GM06990 (cell line): Measurements from ENCODE around the gene REM2.

Experiments used
- DNase-seq: peaks from one replicate; pipeline ENCODE4 v3.0.0-alpha.2; 2011; ENCODE audit not compliant: insufficient read length; ENCODE audit errors: extremely low read depth
- H3K27me3 ChIP-seq: replicated peaks from 2 replicates; pipeline ENCODE4 v1.6.0; 2011; ENCODE audit warnings: low read length; ENCODE audit not compliant: control insufficient read depth, insufficient read depth
- H3K36me3 ChIP-seq: 2 replicates; pipeline ENCODE4 v1.5.1; 2011; ENCODE audit warnings: low read length; ENCODE audit not compliant: control insufficient read depth, insufficient read depth
- H3K4me3 ChIP-seq: replicated peaks from 2 replicates; pipeline ENCODE4 v1.5.1; 2011; ENCODE audit warnings: low read depth, mild to moderate bottlenecking, control low read depth, low read length
- TF ChIP-seq, protein P1 (sequence below): IDR thresholded peaks from 2 replicates; pipeline ENCODE4 v1.5.1; 2011; ENCODE audit warnings: low read length, control low read depth, mild to moderate bottlenecking, inconsistent platforms; ENCODE audit not compliant: insufficient read depth, poor library complexity, severe bottlenecking

The REM2 gene

DNA sequence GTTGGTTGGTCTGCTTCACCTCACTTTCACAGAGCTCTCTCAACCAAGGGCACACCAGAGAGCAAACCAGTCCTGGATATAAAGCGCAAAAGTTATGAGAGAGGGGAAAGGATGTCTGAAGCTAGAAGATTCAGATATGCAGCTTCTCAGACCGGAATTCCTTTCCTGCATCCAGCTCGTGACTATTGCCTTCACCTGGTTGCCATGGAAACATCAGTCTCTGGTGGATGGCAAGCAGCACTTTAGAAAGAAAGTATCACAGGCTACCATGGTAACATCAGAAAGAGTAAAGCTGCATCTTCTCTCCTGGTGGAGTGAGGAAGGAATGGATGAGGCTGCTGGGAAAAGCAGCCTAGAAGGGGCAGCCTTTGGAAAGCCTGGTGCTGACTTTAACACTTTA, 13.7 kb downstream of the REM2 start:
- Histone ChIP-seq H3K27me3 (no peaks in the 10 kb centered on the region), H3K4me3 (no peak overlapping the region), H3K36me3 (peaks cover 26% of the 10 kb centered on the region)
- TF ChIP-seq, protein P1, sequence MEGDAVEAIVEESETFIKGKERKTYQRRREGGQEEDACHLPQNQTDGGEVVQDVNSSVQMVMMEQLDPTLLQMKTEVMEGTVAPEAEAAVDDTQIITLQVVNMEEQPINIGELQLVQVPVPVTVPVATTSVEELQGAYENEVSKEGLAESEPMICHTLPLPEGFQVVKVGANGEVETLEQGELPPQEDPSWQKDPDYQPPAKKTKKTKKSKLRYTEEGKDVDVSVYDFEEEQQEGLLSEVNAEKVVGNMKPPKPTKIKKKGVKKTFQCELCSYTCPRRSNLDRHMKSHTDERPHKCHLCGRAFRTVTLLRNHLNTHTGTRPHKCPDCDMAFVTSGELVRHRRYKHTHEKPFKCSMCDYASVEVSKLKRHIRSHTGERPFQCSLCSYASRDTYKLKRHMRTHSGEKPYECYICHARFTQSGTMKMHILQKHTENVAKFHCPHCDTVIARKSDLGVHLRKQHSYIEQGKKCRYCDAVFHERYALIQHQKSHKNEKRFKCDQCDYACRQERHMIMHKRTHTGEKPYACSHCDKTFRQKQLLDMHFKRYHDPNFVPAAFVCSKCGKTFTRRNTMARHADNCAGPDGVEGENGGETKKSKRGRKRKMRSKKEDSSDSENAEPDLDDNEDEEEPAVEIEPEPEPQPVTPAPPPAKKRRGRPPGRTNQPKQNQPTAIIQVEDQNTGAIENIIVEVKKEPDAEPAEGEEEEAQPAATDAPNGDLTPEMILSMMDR, result no peak
- no peak for DNase-seq

DNA sequence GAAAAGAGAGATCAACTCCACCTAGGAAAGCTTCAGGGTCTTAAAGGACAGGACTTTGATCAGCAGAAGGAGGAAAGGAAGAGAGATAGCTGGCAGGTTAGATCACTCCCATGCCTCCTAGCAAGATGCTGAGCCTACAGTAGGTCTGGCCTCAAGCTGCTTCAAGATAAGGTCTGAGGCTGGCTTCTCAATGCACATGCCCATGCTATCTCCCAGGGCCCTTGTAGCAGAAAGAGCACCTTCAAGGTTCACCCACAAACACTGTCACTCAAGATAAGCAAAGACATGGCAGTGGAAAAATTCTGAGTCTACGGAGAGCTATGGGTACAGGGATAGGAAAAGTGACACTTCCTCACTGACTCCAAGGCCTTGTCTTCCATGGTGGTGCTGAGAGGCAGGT, 14.3 kb downstream of the REM2 start:
- no peaks in the 10 kb centered on the region for H3K27me3 ChIP-seq
- TF ChIP-seq, protein P1, result no peak
- H3K4me3 ChIP-seq, result no peak overlapping the region
- no peak for DNase-seq
- peaks cover 28% of the 10 kb centered on the region for H3K36me3 ChIP-seq

DNA sequence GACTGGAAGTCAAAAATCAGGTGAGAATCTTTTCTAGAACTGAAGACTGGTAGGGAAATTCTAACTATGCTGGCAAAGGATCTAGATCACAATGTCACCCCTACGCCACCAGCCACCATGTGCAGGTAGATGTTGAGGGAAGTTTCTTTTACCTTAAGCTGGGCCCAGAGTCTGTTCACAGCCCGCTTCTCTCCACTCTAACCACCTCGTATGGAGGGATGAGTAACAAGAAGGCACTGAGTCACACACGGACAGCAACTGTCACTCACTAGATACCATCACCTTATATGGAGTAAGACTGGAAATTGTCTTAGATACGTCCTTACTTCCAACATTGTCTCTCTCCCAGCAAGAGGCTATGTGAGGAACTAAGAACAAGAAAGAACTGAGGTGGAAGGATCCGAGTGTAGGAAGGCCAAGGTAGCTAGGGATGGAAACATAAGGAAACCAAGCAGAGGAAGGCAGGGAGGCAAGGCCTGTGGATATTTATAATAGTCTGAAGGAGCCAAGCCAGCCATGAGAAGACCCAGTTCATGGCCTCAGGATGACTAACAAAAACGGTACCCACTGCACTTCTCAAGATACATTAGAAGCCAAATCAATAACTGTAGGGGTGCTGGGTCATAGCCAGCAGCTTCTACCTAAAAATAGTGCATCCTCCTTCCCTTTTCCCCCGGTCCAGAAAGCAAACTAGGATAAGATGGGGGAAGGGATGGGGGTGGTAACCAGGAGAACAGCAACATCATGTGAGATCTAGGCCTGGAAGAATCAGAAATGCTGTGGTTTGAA, 15.5 kb downstream of the REM2 start:
- TF ChIP-seq, protein P1, result no peak
- no peak for DNase-seq

DNA sequence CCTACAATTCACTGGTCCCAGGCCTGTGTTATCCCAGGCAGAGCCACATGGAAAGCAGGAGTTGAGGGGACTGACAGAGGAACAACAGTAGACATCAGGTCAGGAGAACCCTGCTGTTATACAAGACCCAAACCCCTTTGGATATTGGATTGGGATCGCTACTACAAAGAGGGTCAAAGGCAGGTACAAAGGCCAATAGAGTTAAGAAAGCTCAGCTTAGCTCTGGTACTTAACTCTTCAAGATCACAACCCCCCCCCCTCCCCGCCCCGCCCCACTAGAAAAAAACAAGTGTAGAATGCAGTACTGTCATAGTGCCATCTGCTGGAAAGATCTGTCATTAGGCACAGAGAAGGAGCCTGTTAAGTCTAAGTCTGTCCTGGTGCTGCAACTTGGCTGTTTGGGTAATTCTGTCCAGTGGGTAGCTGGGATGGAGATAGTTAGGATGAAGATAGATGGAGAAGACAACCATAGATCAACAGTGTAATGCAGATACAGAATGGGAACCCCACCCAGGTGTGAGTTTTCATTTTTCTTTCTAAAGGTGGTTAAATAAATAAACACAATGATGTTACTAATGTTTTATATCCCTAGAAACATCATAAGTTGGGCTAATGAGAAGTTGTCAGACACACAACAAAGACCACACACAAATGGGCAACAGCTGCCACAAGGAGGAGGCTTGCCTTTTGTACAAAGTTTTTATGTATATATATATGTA, 17.2 kb downstream of the REM2 start:
- Histone ChIP-seq H3K36me3 (peaks cover 41% of the 10 kb centered on the region), H3K27me3 (no peaks in the 10 kb centered on the region), H3K4me3 (no peak overlapping the region)
- DNase-seq, result no peak
- TF ChIP-seq, protein P1, result peak; percentile 68

More for the DNA sequence above, 15.5 kb downstream of the REM2 start:
- no peak overlapping the region for H3K4me3 ChIP-seq
- no peaks in the 10 kb centered on the region for H3K27me3 ChIP-seq
- peaks cover 30% of the 10 kb centered on the region for H3K36me3 ChIP-seq

DNA sequence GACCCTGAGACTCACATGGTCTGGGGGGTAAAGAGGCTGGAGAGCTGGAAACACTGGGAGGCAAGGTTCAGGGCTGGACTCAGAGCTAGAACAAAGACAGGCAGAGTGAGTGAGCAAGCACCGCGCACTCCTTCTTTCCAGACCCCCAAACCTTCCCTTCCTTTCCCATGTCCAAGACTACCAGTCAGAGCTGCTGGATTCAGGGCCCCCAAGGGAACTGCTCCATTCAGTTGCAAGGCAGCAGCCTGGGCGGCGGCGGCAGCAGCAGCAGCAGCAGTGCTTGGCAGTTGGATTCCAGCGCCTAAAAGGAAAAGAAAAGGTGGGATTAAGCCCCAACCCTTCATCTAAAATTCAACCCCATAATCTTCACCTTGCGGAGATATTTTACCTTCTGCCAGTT, 18.8 kb downstream of the REM2 start:
- TF ChIP-seq, protein P1, result no peak
- DNase-seq, result no peak
- Histone ChIP-seq H3K27me3 (no peaks in the 10 kb centered on the region), H3K36me3 (peaks cover 51% of the 10 kb centered on the region), H3K4me3 (no peak overlapping the region)
